Left ventricle myocardium inferior (tissue), 1 donor: Measurements from ENCODE around the gene MAP2K1. TPM values are rescaled to one million over a fixed set of nuclear protein-coding genes. Genes with fewer than 3 reads are reported as not detected.
"Not testable (repeated sequence)": the region's sequence is repeated elsewhere in the genome, so short reads cannot be mapped to it uniquely, and the experiment has no call there.

Experiments
- DNase-seq: peaks from one replicate; pipeline ENCODE4 v3.0.0-alpha.2; 2020
- H3K27ac ChIP-seq: fragments of 200-600 bp; replicated peaks from 2 replicates; pipeline ENCODE4 v1.8.0; 2021
- H3K27me3 ChIP-seq: fragments of 200-600 bp; 2 replicates; pipeline ENCODE4 v1.8.0; 2021; ENCODE audit warnings: low read depth
- H3K36me3 ChIP-seq: fragments of 200-600 bp; 2 replicates; pipeline ENCODE4 v1.8.0; 2021
- H3K4me1 ChIP-seq: fragments of 200-600 bp; 2 replicates; pipeline ENCODE4 v1.8.0; 2021
- H3K4me3 ChIP-seq: fragments of 200-600 bp; 2 replicates; pipeline ENCODE4 v1.8.0; 2021; ENCODE audit warnings: mild to moderate bottlenecking, moderate library complexity
- H3K9me3 ChIP-seq: fragments of 200-600 bp; replicated peaks from 2 replicates; pipeline ENCODE4 v1.8.0; 2021
- intact Hi-C: fragments of 100-400 bp; cut with micrococcal nuclease; formaldehyde crosslinking; loops from one replicate; pipeline ENCODE4 v1.11.0; 2022
- total RNA-seq: library from RNA; stranded (reverse); fragmentation: NEBNext Ultra II Directional; extraction: Animal tissue kit (Norgen Biotek cat#: 25700); gene quantifications from one replicate; pipeline ENCODE4 v1.2.1, GENCODE V29; 2021
- TF ChIP-seq, protein P1 (sequence below): fragments of 200-600 bp; IDR thresholded peaks from 2 replicates; pipeline ENCODE4 v1.8.0; 2021; ENCODE audit warnings: antibody characterized with exemption, mild to moderate bottlenecking, borderline replicate concordance
- donor health status: DM: no; HTN: yes; CAD: no; lungs with severe emphysema.

The MAP2K1 gene
- total RNA-seq, 1 donor from 2014 or later, result 44.9 TPM

- TF ChIP-seq, protein P1, sequence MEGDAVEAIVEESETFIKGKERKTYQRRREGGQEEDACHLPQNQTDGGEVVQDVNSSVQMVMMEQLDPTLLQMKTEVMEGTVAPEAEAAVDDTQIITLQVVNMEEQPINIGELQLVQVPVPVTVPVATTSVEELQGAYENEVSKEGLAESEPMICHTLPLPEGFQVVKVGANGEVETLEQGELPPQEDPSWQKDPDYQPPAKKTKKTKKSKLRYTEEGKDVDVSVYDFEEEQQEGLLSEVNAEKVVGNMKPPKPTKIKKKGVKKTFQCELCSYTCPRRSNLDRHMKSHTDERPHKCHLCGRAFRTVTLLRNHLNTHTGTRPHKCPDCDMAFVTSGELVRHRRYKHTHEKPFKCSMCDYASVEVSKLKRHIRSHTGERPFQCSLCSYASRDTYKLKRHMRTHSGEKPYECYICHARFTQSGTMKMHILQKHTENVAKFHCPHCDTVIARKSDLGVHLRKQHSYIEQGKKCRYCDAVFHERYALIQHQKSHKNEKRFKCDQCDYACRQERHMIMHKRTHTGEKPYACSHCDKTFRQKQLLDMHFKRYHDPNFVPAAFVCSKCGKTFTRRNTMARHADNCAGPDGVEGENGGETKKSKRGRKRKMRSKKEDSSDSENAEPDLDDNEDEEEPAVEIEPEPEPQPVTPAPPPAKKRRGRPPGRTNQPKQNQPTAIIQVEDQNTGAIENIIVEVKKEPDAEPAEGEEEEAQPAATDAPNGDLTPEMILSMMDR, result no peak
- intact Hi-C loops, result no loop called here
- H3K4me1 ChIP-seq, result peaks cover 40% of the 10 kb centered on the region
- H3K4me3 ChIP-seq, result no peak overlapping the region
- H3K27me3 ChIP-seq, result no peaks in the 10 kb centered on the region
- H3K27ac ChIP-seq, result no peak overlapping the region
- no peak for DNase-seq
- no peaks in the 10 kb centered on the region for H3K36me3 ChIP-seq
- no peaks in the 10 kb centered on the region for H3K9me3 ChIP-seq
Measured at GRCh38 chr15:66390678-66391077, 4.0 kb downstream of the MAP2K1 start.

- intact Hi-C loops, result not testable (repeated sequence)
Measured at GRCh38 chr15:66393037-66393436, 6.3 kb downstream of the MAP2K1 start.

DNA sequence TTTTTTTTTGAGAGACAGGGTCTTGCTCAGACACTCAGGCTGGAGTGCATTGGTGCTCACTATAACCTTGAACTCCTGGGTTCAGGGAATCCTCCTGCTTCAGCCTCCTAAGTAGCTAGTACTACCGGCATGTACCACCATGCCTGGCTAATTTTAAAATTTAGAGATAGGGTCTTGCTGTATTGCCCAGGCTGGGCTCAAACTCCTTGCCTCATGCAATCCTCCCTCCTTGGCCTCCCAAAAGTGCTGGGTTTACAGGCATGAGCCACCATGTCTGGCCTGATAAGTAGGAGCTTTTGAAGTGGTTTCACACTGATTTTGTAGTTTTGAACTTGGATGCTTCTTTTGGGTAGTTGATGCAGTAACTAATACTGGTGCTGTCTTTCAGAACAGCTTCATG lies 7.8 kb downstream of the MAP2K1 start:
- Histone ChIP-seq H3K36me3 (peaks cover 12% of the 10 kb centered on the region), H3K9me3 (no peaks in the 10 kb centered on the region), H3K4me3 (no peak overlapping the region), H3K27me3 (no peaks in the 10 kb centered on the region), H3K4me1 (peaks cover 11% of the 10 kb centered on the region), H3K27ac (no peak overlapping the region)
- TF ChIP-seq, protein P1, result no peak
- intact Hi-C loops, result no loop called here
- no peak for DNase-seq

More at GRCh38 chr15:66393037-66393436, 6.3 kb downstream of the MAP2K1 start:
- not testable (repeated sequence) for H3K27me3 ChIP-seq, H3K9me3 ChIP-seq, H3K27ac ChIP-seq, H3K4me3 ChIP-seq, H3K36me3 ChIP-seq, DNase-seq
- H3K4me1 ChIP-seq, result peaks cover 24% of the 10 kb centered on the region

- H3K9me3 ChIP-seq, result no peaks in the 10 kb centered on the region
- H3K4me3 ChIP-seq, result no peak overlapping the region
- H3K4me1 ChIP-seq, result peaks cover 11% of the 10 kb centered on the region
- H3K27me3 ChIP-seq, result no peaks in the 10 kb centered on the region
- peaks cover 14% of the 10 kb centered on the region for H3K36me3 ChIP-seq
- no peak for DNase-seq
- TF ChIP-seq, protein P1, result no peak
- intact Hi-C loops, result no loop called here
- no peak overlapping the region for H3K27ac ChIP-seq
Measured at GRCh38 chr15:66394915-66395314, 8.2 kb downstream of the MAP2K1 start.

DNA sequence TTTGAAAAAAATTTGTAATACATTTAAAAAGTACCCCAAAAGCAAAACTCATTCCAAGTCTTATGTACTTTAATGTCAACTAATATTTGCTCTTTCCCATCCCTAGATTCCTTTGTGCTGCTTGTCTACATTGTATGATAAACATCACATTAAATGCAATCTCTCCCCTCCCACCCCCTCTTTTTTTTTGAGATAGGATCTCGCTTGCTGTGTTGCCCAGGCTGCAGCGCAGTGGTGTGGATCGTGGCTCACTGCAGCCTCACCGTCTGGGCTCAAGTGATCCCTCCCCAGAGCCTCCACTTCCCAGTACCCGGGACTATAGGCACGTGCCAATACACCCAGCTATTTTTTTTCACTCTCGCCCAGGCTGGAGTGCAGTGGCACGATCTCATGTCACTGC lies 12.6 kb downstream of the MAP2K1 start:
- Histone ChIP-seq H3K9me3 (no peaks in the 10 kb centered on the region), H3K36me3 (peaks cover 14% of the 10 kb centered on the region), H3K4me1 (peaks cover 15% of the 10 kb centered on the region), H3K27ac (no peak overlapping the region), H3K27me3 (no peaks in the 10 kb centered on the region), H3K4me3 (no peak overlapping the region)
- intact Hi-C loops, result no loop called here
- DNase-seq, result no peak
- TF ChIP-seq, protein P1, result no peak

- no peaks in the 10 kb centered on the region for H3K9me3 ChIP-seq
- TF ChIP-seq, protein P1, result no peak
- peaks cover 14% of the 10 kb centered on the region for H3K36me3 ChIP-seq
- H3K27me3 ChIP-seq, result no peaks in the 10 kb centered on the region
- H3K4me1 ChIP-seq, result peaks cover 26% of the 10 kb centered on the region
- intact Hi-C loops, result no loop called here
- DNase-seq, result no peak
- no peak overlapping the region for H3K4me3 ChIP-seq
- no peak overlapping the region for H3K27ac ChIP-seq
Measured at GRCh38 chr15:66400351-66400774, 13.7 kb downstream of the MAP2K1 start.
